Measurements from ENCODE around the gene PLA2G5. TPM values are rescaled to one million over a fixed set of nuclear protein-coding genes. Genes with fewer than 3 reads are reported as not detected.

Gene PLA2G5
- total and polyA plus RNA-seq, 9 of the 15 experiments (the other 6 are each of a cell fraction or from before 2014, with no cell fraction given): not detected

DNA sequence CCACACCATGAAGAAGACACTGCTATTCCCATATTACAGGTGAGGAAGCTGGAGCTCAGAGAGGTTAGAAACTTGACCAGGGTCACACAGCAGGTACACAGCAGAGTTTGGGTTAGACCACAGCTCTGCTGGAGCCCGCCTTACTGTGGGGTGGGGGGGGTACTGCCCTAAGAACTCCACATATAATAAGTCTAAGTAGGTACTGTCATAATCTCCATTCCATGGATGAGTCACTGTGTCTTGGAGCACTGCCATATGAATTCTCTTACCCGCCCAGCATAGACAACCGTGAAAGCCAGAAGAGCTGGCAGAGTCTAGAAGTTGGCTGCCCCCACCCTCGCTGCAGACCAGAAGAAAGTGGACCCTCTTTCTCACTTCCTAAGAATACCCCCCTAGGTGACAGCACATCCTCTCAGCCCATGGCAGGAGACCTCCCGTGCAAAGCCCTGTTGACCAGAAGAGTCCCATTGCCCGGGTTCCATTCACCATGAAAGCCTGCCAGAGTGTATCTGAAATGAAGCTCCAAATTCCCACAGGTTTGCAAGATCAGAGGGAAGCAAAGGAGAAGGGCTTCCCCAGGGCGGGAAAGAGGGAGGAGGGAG is 54.6 kb downstream of the PLA2G5 start:
- FAIRE-seq: peak; percentile 73
- TF ChIP-seq JUND (IDR thresholded peaks at IDR 0.05; ENCODE audit: borderline replicate concordance, low read depth, low read length): peak; percentile 91
- peak; percentile 92; the same call in 2 of the 3 replicates for TF ChIP-seq JUND (tag; IDR thresholded peaks at IDR 0.05; ENCODE audit: borderline replicate concordance, low read depth, low read length)
- TF ChIP-seq FOXJ2 (tag; IDR thresholded peaks at IDR 0.05): peak; percentile 58; the same call in 1 of the 2 replicates
- no peak for TF ChIP-seq ELF1 (tag; IDR thresholded peaks at IDR 0.05)
- peak; percentile 94 for TF ChIP-seq ZNF740 (CRISPR knock-in tag; IDR thresholded peaks at IDR 0.05)
- TF ChIP-seq ZNF740 (tag; IDR thresholded peaks at IDR 0.05): peak in 1 of 2 experiments; percentile 56; a peak in 1 of 4 replicates
- TF ChIP-seq C11orf30 (IDR thresholded peaks at IDR 0.05; ENCODE audit: low read depth): peak; percentile 63; the same call in 1 of the 2 replicates
- 0 out of 2 replicates have a peak, but pooled peaks have one; percentile 20 for TF ChIP-seq ATF7 (IDR thresholded peaks at IDR 0.05)
- TF ChIP-seq, protein P1, sequence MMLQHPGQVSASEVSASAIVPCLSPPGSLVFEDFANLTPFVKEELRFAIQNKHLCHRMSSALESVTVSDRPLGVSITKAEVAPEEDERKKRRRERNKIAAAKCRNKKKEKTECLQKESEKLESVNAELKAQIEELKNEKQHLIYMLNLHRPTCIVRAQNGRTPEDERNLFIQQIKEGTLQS (IDR thresholded peaks at IDR 0.05): peak; percentile 82
- TF ChIP-seq, protein P1 (CRISPR knock-in tag; conservative IDR thresholded peaks at IDR 0.05): 0 out of 2 replicates have a peak, but pooled peaks have one; percentile 58
- peak; percentile 20; the same call in 1 of the 2 replicates for TF ChIP-seq SMARCA4 (IDR thresholded peaks at IDR 0.05)
- TF ChIP-seq DPF2 (IDR thresholded peaks at IDR 0.05): no peak
- TF ChIP-seq FOS (IDR thresholded peaks at IDR 0.05; ENCODE audit: extremely low read depth, insufficient read length): peak; percentile 46
- TF ChIP-seq ZNF184 (CRISPR knock-in tag; IDR thresholded peaks at IDR 0.05): no peak
- TF ChIP-seq NELFE (IDR thresholded peaks at IDR 0.05; ENCODE audit: insufficient read depth, insufficient read length): no peak
- TF ChIP-seq ZFP36 (IDR thresholded peaks at IDR 0.05; ENCODE audit: low read depth, low read length, partially characterized antibody): peak; percentile 65
- peak; percentile 63; the same call in 1 of the 2 replicates for TF ChIP-seq NFE2 (IDR thresholded peaks at IDR 0.05; ENCODE audit: low read depth)
- no peak for TF ChIP-seq MECOM (CRISPR knock-in tag; IDR thresholded peaks at IDR 0.05)
- peak; percentile 85 for TF ChIP-seq NFIC (IDR thresholded peaks at IDR 0.05)
- TF ChIP-seq JUN (IDR thresholded peaks at IDR 0.05; ENCODE audit: borderline replicate concordance, low read depth, low read length): peak; percentile 65; the same call in 1 of the 2 replicates
- no peak for TF ChIP-seq JUN (CRISPR knock-in tag; IDR thresholded peaks at IDR 0.05; ENCODE audit: borderline replicate concordance)
- peak; percentile 70 for TF ChIP-seq RBM25 (IDR thresholded peaks at IDR 0.05; ENCODE audit: low read depth, low read length, severe bottlenecking)
- TF ChIP-seq BRD9 (IDR thresholded peaks at IDR 0.05; ENCODE audit: low read depth, partially characterized antibody): peak; percentile 81
- peak; percentile 42; the same call in 1 of the 2 replicates for TF ChIP-seq ARID1B (IDR thresholded peaks at IDR 0.05)

More for the DNA sequence above, 54.6 kb downstream of the PLA2G5 start:
- peak; percentile 87 for ATAC-seq
- ChIA-PET POLR2A (interaction anchor here (0.8 to 0.9 kb wide), 2 partner anchors 9 to 260 kb away, joined by 4 to 7 read pairs; no protein-coding TSS in a partner anchor), CTCF (ENCODE audit: low intra/inter-chr PET ratio) (no interaction called here)
- Histone ChIP-seq H3K9me3 (replicated peaks; ENCODE audit: control insufficient read depth, insufficient read depth, low read depth, low read length) (no peaks in the 10 kb centered on the region), H3K4me3 (no peak overlapping the region), H3K4me2 (ENCODE audit: insufficient read depth, low read length) (peak overlapping the region; percentile 4; the same call in 1 of the 2 replicates), H4K20me1 (replicated peaks; ENCODE audit: control insufficient read depth, insufficient read depth, low read length) (no peaks in the 10 kb centered on the region), H3K27me3 (ENCODE audit: control insufficient read depth in 2 of 2, insufficient read depth in 2 of 2, low read length in 2 of 2) (peaks cover 22 to 37% of the 10 kb centered on the region in 2 experiments; a peak in 4 of 5 replicates), H2AFZ (ENCODE audit: low read depth, low read length) (no peak overlapping the region), H3K36me3 (ENCODE audit: control insufficient read depth, insufficient read depth, low read length) (no peaks in the 10 kb centered on the region), H3K9ac (ENCODE audit: insufficient read depth in 1 of 2, low read depth in 2 of 2, low read length in 2 of 2) (no peak overlapping the region), H3K9me1 (ENCODE audit: control insufficient read depth, insufficient read depth, low read length) (no peaks in the 10 kb centered on the region), H3K27ac (ENCODE audit: extremely low read depth, low read depth, low read length) (no peak overlapping the region), H3K79me2 (ENCODE audit: control insufficient read depth, insufficient read depth, low read length) (no peaks in the 10 kb centered on the region), H3K4me1 (replicated peaks in 1 of 2; ENCODE audit: control insufficient read depth in 2 of 2, insufficient read depth in 2 of 2, low read length in 2 of 2) (peaks cover 10 to 12% of the 10 kb centered on the region in 2 experiments; a peak in 4 of 5 replicates)
- DNase-seq (ENCODE audit: extremely low read depth in 1 of 4, low spot score in 3 of 4): peak; percentile 31 to 67 (median 50)
- intact Hi-C loops (cut with micrococcal nuclease): no loop called here
- in situ Hi-C loops (cut with MboI): no loop called here
- BruUV-seq (replicated peaks): no TSS peak
- WGBS (ENCODE audit: insufficient coverage, low coverage, missing lambda C conversion rate): 3% methylated on average over 7 of the region's 7 CpGs

All from K562 (cell line).